Chondrocyte (in vitro differentiated cells): ENCODE data around the gene CMA1. TPM values are rescaled to one million over a fixed set of nuclear protein-coding genes. Genes with fewer than 3 reads are reported as not detected.
"Not testable (repeated sequence)": the region's sequence is repeated elsewhere in the genome, so short reads cannot be mapped to it uniquely, and the experiment has no call there.

ENCODE experiments used
- DNase-seq: peaks from one replicate; pipeline ENCODE4 v3.0.0; 2021; ENCODE audit warnings: mixed read lengths, low spot score
- H3K27ac Mint-ChIP-seq: one replicate; pipeline ENCODE4 v1.8.0; 2021; ENCODE audit warnings: mild to moderate bottlenecking, moderate library complexity, mixed read lengths; ENCODE audit not compliant: unreplicated experiment
- H3K27me3 Mint-ChIP-seq: 2 replicates; pipeline ENCODE4 v1.8.0; 2021; ENCODE audit warnings: low read depth, mixed read lengths
- H3K36me3 Mint-ChIP-seq: 2 replicates; pipeline ENCODE4 v1.8.0; 2021; ENCODE audit warnings: low read depth, mixed read lengths
- H3K4me1 Mint-ChIP-seq: 2 replicates; pipeline ENCODE4 v1.8.0; 2021; ENCODE audit warnings: low read depth, mild to moderate bottlenecking, mixed read lengths
- H3K4me3 Mint-ChIP-seq: one replicate; pipeline ENCODE4 v1.8.0; 2021; ENCODE audit warnings: mild to moderate bottlenecking, moderate library complexity, mixed read lengths; ENCODE audit not compliant: unreplicated experiment
- H3K9me3 Mint-ChIP-seq: 2 replicates; pipeline ENCODE4 v1.8.0; 2021; ENCODE audit warnings: low read depth, mixed read lengths
- CTCF ChIP-seq: fragments of 200-600 bp; sonication (generic); IDR thresholded peaks from 2 replicates; pipeline ENCODE4 v1.5.0; 2021; ENCODE audit warnings: antibody characterized with exemption, mild to moderate bottlenecking, moderate library complexity
- long read RNA-seq: library from polyadenylated mRNA; stranded (forward); transcript quantifications from one replicate; pipeline ENCODE4 v2.0.0, GENCODE V29; 2021
- total RNA-seq: library from RNA; stranded (reverse); gene quantifications from 3 replicates; pipeline ENCODE4 v1.2.1, GENCODE V29; 2021

CMA1 gene, protein sequence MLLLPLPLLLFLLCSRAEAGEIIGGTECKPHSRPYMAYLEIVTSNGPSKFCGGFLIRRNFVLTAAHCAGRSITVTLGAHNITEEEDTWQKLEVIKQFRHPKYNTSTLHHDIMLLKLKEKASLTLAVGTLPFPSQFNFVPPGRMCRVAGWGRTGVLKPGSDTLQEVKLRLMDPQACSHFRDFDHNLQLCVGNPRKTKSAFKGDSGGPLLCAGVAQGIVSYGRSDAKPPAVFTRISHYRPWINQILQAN
- total RNA-seq, result not detected in 3 replicates
- long read RNA-seq, result 0 reads

DNA sequence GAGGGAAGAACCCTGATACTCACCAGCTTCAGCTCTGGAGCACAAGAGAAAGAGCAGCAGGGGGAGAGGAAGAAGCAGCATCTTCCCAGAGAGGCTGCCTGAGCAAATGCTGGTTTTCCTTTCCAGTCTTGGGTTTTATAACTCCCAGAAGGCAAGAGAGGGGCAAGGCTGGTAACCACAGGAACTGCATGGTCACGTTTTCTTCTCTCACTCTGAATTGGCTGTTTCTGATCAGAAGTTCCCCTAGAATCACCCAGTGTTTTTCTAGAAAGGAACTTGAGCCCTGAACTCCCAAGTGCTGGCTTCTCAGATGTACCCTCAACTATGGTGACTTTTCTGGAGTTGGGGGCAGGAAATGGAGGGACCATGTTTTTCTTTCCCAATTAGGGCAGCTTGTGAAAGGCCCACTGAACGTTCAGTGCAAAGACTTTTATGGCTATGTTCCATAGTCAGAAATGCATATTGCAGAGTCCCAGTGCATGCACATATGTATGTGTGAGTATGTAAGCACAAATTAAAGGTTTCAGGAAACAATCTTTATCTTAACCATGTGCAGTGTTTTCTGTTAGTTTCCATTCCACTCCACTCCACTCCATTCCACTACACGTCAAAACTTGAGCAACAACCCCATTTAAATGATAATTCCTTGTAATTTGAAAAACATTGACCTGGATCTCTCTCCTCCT is at the start of gene CMA1:
Gene CMA1 (minus strand): TSS at position 111 of the 686 bp plus-strand sequence. CDS start 30 bp downstream, at position 81.
- no peaks in the 10 kb centered on the region for H3K36me3 Mint-ChIP-seq
- H3K27me3 Mint-ChIP-seq, result peaks cover 5% of the 10 kb centered on the region
- no peak within 1 kb of the TSS for H3K27ac Mint-ChIP-seq
- no peaks in the 10 kb centered on the region for H3K4me1 Mint-ChIP-seq
- H3K9me3 Mint-ChIP-seq, result no peaks in the 10 kb centered on the region
- DNase-seq, result no peak
- H3K4me3 Mint-ChIP-seq, result no peak within 1 kb of the TSS
- TF ChIP-seq CTCF, result no peak

- H3K27me3 Mint-ChIP-seq, result peaks cover 2% of the 10 kb centered on the region
- H3K27ac Mint-ChIP-seq, result no peak overlapping the region
- no peak overlapping the region for H3K4me3 Mint-ChIP-seq
- no peak for TF ChIP-seq CTCF
- H3K4me1 Mint-ChIP-seq, result peaks cover 4% of the 10 kb centered on the region
- peaks cover 3% of the 10 kb centered on the region for H3K9me3 Mint-ChIP-seq
- no peaks in the 10 kb centered on the region for H3K36me3 Mint-ChIP-seq
- no peak for DNase-seq
Observed at GRCh38 chr14:24556756-24557155, 48.7 kb upstream of the CMA1 start.

GRCh38 chr14:24549064-24549463 is 41.0 kb upstream of the CMA1 start:
- not testable (repeated sequence) for DNase-seq, H3K4me1 Mint-ChIP-seq, H3K27ac Mint-ChIP-seq, H3K4me3 Mint-ChIP-seq, H3K36me3 Mint-ChIP-seq, H3K27me3 Mint-ChIP-seq
- H3K9me3 Mint-ChIP-seq, result peaks cover 41% of the 10 kb centered on the region

GRCh38 chr14:24542346-24542936 is 34.4 kb upstream of the CMA1 start:
- Mint-ChIP-seq H3K27ac (no peak overlapping the region), H3K4me3 (no peak overlapping the region), H3K4me1 (no peaks in the 10 kb centered on the region), H3K27me3 (peaks cover 15% of the 10 kb centered on the region), H3K9me3 (peaks cover 33% of the 10 kb centered on the region), H3K36me3 (no peaks in the 10 kb centered on the region)
- no peak for TF ChIP-seq CTCF
- no peak for DNase-seq

DNA sequence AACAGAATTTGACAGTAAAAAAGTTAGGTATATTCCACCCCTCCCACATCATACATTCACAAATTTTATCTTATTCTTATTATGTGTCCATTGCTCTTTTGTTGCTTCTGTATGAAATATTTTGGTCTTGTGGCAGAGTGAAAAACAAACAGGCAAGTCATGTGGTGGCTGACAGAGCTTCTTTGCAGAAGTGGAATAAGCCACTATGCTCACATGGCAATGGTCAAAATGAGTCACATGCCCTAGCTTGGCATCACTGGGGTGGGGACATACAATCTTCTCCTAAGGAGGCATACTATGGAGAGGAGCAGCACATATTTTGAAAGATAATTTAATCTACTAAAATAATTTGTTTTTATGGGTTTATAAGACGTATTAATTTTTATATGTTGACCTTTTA is 27.7 kb upstream of the CMA1 start:
- TF ChIP-seq CTCF, result no peak
- Mint-ChIP-seq H3K36me3 (no peaks in the 10 kb centered on the region), H3K27me3 (peaks cover 16% of the 10 kb centered on the region), H3K9me3 (peaks cover 18% of the 10 kb centered on the region), H3K27ac (no peak overlapping the region), H3K4me3 (no peak overlapping the region), H3K4me1 (no peaks in the 10 kb centered on the region)
- DNase-seq, result no peak
